Psoas muscle (tissue), 8 donors: ENCODE measurements around the gene TNFRSF17. TPM values are rescaled to one million over a fixed set of nuclear protein-coding genes. Genes with fewer than 3 reads are reported as not detected.

ENCODE experiments used
- ATAC-seq, 4 donors: fragments of 200-7000 bp; cut with Tn5 transposase; one replicate each; pipeline ENCODE4 v1.9.1; 2020; ENCODE audit warnings: moderate library complexity in 3 of 4, mild to moderate bottlenecking in 2 of 4
- DNase-seq, 2 donors: peaks; one replicate each; pipeline ENCODE4 v3.0.0-alpha.2; 2020
- H3K27ac ChIP-seq: fragments of 200-600 bp; one replicate; pipeline ENCODE4 v1.8.0; 2022
- H3K27me3 ChIP-seq, 3 donors: fragments of 200-600 bp in 1 of 3; one replicate each; pipeline versions ENCODE4 v1.6.1 to v1.8.0; 2013 to 2022; ENCODE audit warnings: low read length in 2 of 3, mild to moderate bottlenecking in 2 of 3, moderate library complexity in 1 of 3; ENCODE audit not compliant: insufficient read depth in 3 of 3
- H3K36me3 ChIP-seq, 2 donors: fragments of 200-600 bp in 1 of 2; one replicate each; pipeline versions ENCODE4 v1.6.1 to v1.8.0; 2013 to 2022; ENCODE audit warnings: low read depth in 1 of 2, mild to moderate bottlenecking in 1 of 2, moderate library complexity in 1 of 2; ENCODE audit not compliant: insufficient read depth in 1 of 2
- H3K4me1 ChIP-seq: fragments of 200-600 bp; one replicate; pipeline ENCODE4 v1.8.0; 2022
- H3K4me3 ChIP-seq: fragments of 200-600 bp; one replicate; pipeline ENCODE4 v1.8.0; 2022; ENCODE audit warnings: mild to moderate bottlenecking
- H3K9me3 ChIP-seq: fragments of 200-600 bp; one replicate; pipeline ENCODE4 v1.8.0; 2022
- WGBS, 3 donors: extraction: QIAGEN DNeasy Blood & Tissue Kit; methylation state at CpG; one replicate each; pipeline versions ENCODE4 v1.1.6 to v1.1.7; 2013; 5-methylcytosine and 5-hydroxymethylcytosine counted together
- intact Hi-C, 2 donors: fragments of 100-400 bp; cut with DNase I; formaldehyde crosslinking; loops; one replicate each; pipeline versions ENCODE4 v1.11.0 to v1.14.2; 2022
- polyA plus RNA-seq, 3 donors: library from polyadenylated mRNA; stranded (reverse); fragments of 200-250 nt; gene quantifications; one replicate each; pipeline ENCODE4 v1.2.3, GENCODE V29; 2013
- total RNA-seq, 4 donors: library from RNA; stranded (reverse); fragmentation: NEBNext Ultra II Directional in 2 of 4; extraction: Animal tissue kit (Norgen Biotek cat#: 25700) in 2 of 4; gene quantifications; one replicate each; pipeline versions ENCODE4 v1.2.1 to v1.2.4, GENCODE V29; 2021 to 2023
- TF ChIP-seq, protein P1 (sequence below): fragments of 200-600 bp; IDR thresholded peaks from one replicate; pipeline ENCODE4 v1.8.0; 2022; ENCODE audit warnings: antibody characterized with exemption
- donor health status: healthy with polysubstance abuse.
- donor health status: DM: no; HTN: no; CAD: no; lungs with moderate emphysema.
- donor health status: Bipolar disorder and iron deficiency.
- donor health status: healthy.
- donor health status: DM: yes; HTN: yes; CAD: no.
- donor health status: DM: no; HTN: no; CAD: no.
- donor health status: DM: no; HTN: no; CAD: no.
- donor health status: DM: yes; HTN: yes; CAD: no.

TNFRSF17 gene
- total and polyA plus RNA-seq, 7 donors = 0.08 to 0.13 TPM; not detected in 5

DNA sequence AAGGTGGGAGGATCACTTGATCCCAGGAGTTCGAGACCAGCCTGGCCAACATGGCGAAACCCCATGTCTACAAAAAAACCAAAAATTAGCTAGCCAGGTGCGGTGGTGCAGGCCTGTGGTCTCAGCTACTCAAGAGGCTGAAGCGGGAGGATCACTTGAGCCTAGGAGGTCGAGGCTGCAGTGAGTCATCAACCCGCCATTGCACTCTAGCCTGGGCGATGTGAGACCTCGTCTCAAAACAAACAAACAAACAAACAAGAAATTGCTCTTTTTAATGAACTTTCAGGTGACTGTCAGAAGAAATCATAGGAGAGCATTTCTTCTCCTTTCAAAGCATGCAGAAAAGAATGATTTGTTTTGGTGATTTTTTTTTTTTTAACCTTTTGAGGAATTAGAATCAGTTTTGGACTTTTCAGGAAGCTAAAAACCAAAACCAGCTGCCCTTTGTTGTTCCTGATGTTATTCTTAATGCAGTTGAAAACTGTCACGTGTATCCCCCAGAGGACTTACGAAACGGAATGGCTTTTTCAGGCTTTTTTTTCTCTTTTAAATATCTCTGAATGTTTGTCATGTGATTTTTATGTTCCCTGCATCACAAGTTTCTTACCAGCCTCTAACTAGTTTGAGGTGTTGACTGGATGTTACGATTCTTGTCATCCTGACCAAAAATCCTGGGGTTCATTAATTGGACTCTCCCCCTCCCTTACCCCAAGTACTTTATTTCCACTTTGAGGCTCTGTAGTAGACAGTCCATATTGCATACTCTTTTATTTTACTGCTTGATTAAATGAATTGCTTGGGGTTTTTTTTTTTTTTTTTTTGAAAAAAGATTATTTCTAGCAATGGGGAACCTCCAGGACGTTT is 45.6 kb downstream of the TNFRSF17 start:
- no peak for DNase-seq
- WGBS, 3 donors = 72 to 80% (median 73%) methylated on average over 13 of the region's 13 CpGs
- intact Hi-C loops = no loop called here
- H3K27me3 ChIP-seq = no peaks in the 10 kb centered on the region
- H3K4me1 ChIP-seq = peaks cover 16% of the 10 kb centered on the region
- H3K4me3 ChIP-seq = no peak overlapping the region
- H3K36me3 ChIP-seq = peaks cover 0 to 4% of the 10 kb centered on the region in 2 donors
- TF ChIP-seq, protein P1, sequence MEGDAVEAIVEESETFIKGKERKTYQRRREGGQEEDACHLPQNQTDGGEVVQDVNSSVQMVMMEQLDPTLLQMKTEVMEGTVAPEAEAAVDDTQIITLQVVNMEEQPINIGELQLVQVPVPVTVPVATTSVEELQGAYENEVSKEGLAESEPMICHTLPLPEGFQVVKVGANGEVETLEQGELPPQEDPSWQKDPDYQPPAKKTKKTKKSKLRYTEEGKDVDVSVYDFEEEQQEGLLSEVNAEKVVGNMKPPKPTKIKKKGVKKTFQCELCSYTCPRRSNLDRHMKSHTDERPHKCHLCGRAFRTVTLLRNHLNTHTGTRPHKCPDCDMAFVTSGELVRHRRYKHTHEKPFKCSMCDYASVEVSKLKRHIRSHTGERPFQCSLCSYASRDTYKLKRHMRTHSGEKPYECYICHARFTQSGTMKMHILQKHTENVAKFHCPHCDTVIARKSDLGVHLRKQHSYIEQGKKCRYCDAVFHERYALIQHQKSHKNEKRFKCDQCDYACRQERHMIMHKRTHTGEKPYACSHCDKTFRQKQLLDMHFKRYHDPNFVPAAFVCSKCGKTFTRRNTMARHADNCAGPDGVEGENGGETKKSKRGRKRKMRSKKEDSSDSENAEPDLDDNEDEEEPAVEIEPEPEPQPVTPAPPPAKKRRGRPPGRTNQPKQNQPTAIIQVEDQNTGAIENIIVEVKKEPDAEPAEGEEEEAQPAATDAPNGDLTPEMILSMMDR = no peak
- ATAC-seq = no peak
- H3K27ac ChIP-seq = peak overlapping the region; percentile 36
- no peaks in the 10 kb centered on the region for H3K9me3 ChIP-seq

DNA sequence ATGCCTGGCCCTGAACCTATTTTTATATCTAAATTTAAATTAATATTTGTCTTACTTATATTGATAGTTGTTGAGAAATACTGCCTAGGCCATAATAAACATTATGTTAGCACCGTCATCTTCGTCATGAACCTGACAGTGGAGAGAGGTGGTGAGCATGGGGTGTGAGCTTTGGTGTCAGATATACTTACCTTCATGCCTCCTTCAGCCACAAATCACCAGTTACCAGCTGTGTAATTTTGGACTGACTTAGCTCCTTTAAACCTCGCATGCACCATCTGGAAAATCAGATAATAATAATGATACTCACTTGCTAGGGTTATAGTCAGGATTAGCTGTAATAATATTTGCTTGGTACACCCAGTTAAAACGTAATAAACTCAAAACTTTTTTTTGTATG is 46.6 kb downstream of the TNFRSF17 start:
- Histone ChIP-seq H3K9me3 (no peaks in the 10 kb centered on the region), H3K4me3 (no peak overlapping the region), H3K27me3 (no peaks in the 10 kb centered on the region), H3K27ac (peak overlapping the region; percentile 36), H3K4me1 (peaks cover 16% of the 10 kb centered on the region), H3K36me3 (peaks cover 0 to 4% of the 10 kb centered on the region in 2 donors)
- intact Hi-C loops = no loop called here
- TF ChIP-seq, protein P1 = no peak
- DNase-seq (no peak), ATAC-seq (no peak)
- WGBS, 3 donors = 87 to 89% (median 89%) methylated on average over 4 of the region's 4 CpGs

DNA sequence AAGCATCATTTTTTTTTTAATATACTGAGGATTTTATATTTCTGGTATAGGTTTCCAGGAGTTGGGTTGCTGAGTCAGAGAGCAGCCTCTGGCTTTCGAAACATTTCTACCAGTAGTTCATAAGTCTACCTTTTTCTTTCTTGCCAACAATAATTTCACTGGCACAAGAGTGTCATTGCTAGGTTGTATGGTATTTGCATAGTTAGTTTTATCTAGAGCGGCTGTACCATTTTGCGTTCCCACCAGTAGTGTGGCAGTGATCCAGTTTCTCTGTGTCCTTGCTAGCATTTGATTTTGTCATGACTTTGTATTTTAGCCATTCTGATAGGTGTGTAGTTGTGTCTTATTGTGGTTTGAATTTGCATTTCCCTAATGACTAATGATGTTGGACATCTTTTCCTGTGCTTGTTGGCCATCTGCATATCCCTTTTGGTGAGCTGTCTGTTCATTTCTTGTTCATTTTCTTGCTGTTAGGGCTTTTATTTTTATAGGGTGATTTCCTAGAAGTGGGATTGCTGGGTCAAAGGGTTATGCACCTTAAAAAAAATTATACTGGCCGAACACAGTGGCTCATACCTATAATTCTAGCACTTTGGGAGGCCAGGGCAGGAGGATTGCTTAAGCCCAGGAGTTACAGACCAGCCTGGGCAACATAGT is 51.4 kb downstream of the TNFRSF17 start:
- ATAC-seq (no peak), DNase-seq (no peak)
- Histone ChIP-seq H3K4me3 (no peak overlapping the region), H3K9me3 (no peaks in the 10 kb centered on the region), H3K36me3 (no peaks in the 10 kb centered on the region), H3K27ac (no peak overlapping the region), H3K4me1 (peaks cover 10% of the 10 kb centered on the region), H3K27me3 (no peaks in the 10 kb centered on the region)
- 89 to 96% (median 93%) methylated on average over 4 of the region's 4 CpGs for whole genome bisulfite sequencing, 3 donors
- TF ChIP-seq, protein P1 = no peak
- intact Hi-C loops = no loop called here

DNA sequence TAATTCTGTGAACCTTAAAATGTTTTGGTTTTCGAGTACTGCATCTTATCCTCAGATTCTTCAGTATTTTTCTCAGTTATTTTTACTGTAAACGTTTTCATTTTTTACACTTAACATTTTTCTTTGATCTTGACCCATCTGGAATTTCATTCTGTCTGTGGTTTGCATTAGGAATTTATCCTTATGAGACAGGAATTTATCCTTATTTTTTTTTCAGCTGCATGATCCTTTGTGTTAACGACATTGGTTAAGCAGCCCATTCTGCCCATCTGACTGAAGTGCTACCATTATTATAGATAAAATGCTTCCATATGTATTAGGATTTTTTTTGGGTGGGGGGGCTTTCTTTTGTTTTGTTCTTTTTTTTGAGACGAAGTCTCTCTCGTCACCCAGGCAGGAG is 52.5 kb downstream of the TNFRSF17 start:
- TF ChIP-seq, protein P1 = no peak
- no peak overlapping the region for H3K27ac ChIP-seq
- DNase-seq = no peak
- ATAC-seq = no peak
- WGBS, 3 donors = 73 to 82% (median 76%) methylated on average over 5 of the region's 5 CpGs
- no peaks in the 10 kb centered on the region for H3K9me3 ChIP-seq
- no peaks in the 10 kb centered on the region for H3K27me3 ChIP-seq
- H3K36me3 ChIP-seq = no peaks in the 10 kb centered on the region
- no peak overlapping the region for H3K4me3 ChIP-seq
- H3K4me1 ChIP-seq = peaks cover 10% of the 10 kb centered on the region
- intact Hi-C loops = no loop called here

Other genes with a start within 250 kb of the TNFRSF17 start
- gene TXNDC11, start 222.4 kb upstream of the TNFRSF17 start, total RNA-seq = 10 to 100 TPM; 21.3 to 37.2 (median 33.5) TPM
- gene TXNDC11, start 222.4 kb upstream of the TNFRSF17 start, polyA plus RNA-seq = 10 to 100 TPM; 38.8 to 49.1 (median 40.5) TPM
- gene ZC3H7A, start 168.0 kb upstream of the TNFRSF17 start, total RNA-seq = 10 to 100 TPM; 23.4 to 69.6 (median 40.0) TPM
- 10 to 100 TPM; 11.7 to 30.7 (median 19.7) TPM for gene ZC3H7A, start 168.0 kb upstream of the TNFRSF17 start, polyA plus RNA-seq
- gene RSL1D1, start 113.7 kb upstream of the TNFRSF17 start, total RNA-seq = 100 to 1,000 TPM; 197 to 271 (median 256) TPM
- gene RSL1D1, start 113.7 kb upstream of the TNFRSF17 start, polyA plus RNA-seq = 100 to 1,000 TPM; 197 to 249 (median 202) TPM
- gene GSPT1, start 49.3 kb upstream of the TNFRSF17 start, total RNA-seq = 100 to 1,000 TPM; 106 to 202 (median 176) TPM
- 100 to 1,000 TPM in 2 of 3 donors, 10 to 100 TPM in 1; 89.2 to 259 (median 184) TPM for gene GSPT1, start 49.3 kb upstream of the TNFRSF17 start, polyA plus RNA-seq
- gene NPIPB2, start 23.2 kb upstream of the TNFRSF17 start, total RNA-seq = 1 to 10 TPM in 2 of 4 donors, not detected in 2; 2.6 to 5.0 TPM
- 1 to 10 TPM; 1.7 to 5.6 (median 2.7) TPM for gene NPIPB2, start 23.2 kb upstream of the TNFRSF17 start, polyA plus RNA-seq
- gene SNX29, start 11.5 kb downstream of the TNFRSF17 start, total RNA-seq = 10 to 100 TPM; 10.8 to 17.4 (median 14.5) TPM
- 1 to 10 TPM; 2.6 to 6.7 (median 3.3) TPM for gene SNX29, start 11.5 kb downstream of the TNFRSF17 start, polyA plus RNA-seq